GM18508 (cell line): ENCODE data around the gene AP1AR.
"Not testable (repeated sequence)": the region's sequence is repeated elsewhere in the genome, so short reads cannot be mapped to it uniquely, and the experiment has no call there.

Experiments
- ATAC-seq: cut with Tn5 transposase; IDR thresholded peaks from one replicate; pipeline ENCODE4 v1.9.1; 2021; ENCODE audit warnings: moderate number of reproducible peaks; ENCODE audit not compliant: insufficient read depth, unreplicated experiment

AP1AR gene

GRCh38 chr4:112277220-112277619 is 45.6 kb downstream of the AP1AR start:
- no peak for ATAC-seq

GRCh38 chr4:112277705-112278448 is 46.3 kb downstream of the AP1AR start:
- ATAC-seq: no peak

- peak; percentile 45 for ATAC-seq
Observed at GRCh38 chr4:112279025-112279881, 47.7 kb downstream of the AP1AR start.

- no peak for ATAC-seq
Observed at GRCh38 chr4:112279882-112280315, 48.3 kb downstream of the AP1AR start.

GRCh38 chr4:112280386-112281056 is 48.9 kb downstream of the AP1AR start:
- ATAC-seq: no peak

- ATAC-seq: not testable (repeated sequence)
Observed at GRCh38 chr4:112281895-112282398, 50.4 kb downstream of the AP1AR start.

- no peak for ATAC-seq
Observed at GRCh38 chr4:112282860-112283667, 51.5 kb downstream of the AP1AR start.

- no peak for ATAC-seq
Observed at GRCh38 chr4:112284166-112284565, 52.6 kb downstream of the AP1AR start.

GRCh38 chr4:112284662-112285411 is 53.2 kb downstream of the AP1AR start:
- no peak for ATAC-seq

- peak; percentile 29 for ATAC-seq
Observed at GRCh38 chr4:112287258-112287989, 55.8 kb downstream of the AP1AR start.

GRCh38 chr4:112288455-112288854 is 56.9 kb downstream of the AP1AR start:
- no peak for ATAC-seq

- ATAC-seq: no peak
Observed at GRCh38 chr4:112289407-112290253, 58.0 kb downstream of the AP1AR start.

- no peak for ATAC-seq
Observed at GRCh38 chr4:112290341-112290740, 58.8 kb downstream of the AP1AR start.

GRCh38 chr4:112296949-112297880 is 65.6 kb downstream of the AP1AR start, which contains the start of gene ALPK1:
TSS of gene ALPK1 (plus strand) at chr4:112297369.
- ATAC-seq: peak; percentile 82

- ATAC-seq: no peak
Observed at GRCh38 chr4:112299721-112300120, 68.1 kb downstream of the AP1AR start.
